Mesenchymal stem cell (in vitro differentiated cells and primary cell): ENCODE data around the gene PLCB1.

ENCODE experiments used
- DNase-seq: peaks from one replicate; pipeline ENCODE4 v3.0.0-alpha.2; 2013
- H2AFZ ChIP-seq: one replicate; pipeline ENCODE4 v1.6.1; 2013; ENCODE audit warnings: low read depth, mild to moderate bottlenecking, control low read depth, inconsistent platforms, low read length, moderate library complexity
- H2AK5ac ChIP-seq: 2 replicates; pipeline ENCODE4 v1.6.1; 2013; ENCODE audit warnings: low read length, moderate library complexity, mild to moderate bottlenecking, inconsistent platforms; ENCODE audit not compliant: severe bottlenecking
- H2BK120ac ChIP-seq: one replicate; pipeline ENCODE4 v1.6.1; 2013; ENCODE audit warnings: low read depth, mild to moderate bottlenecking, inconsistent platforms, low read length, moderate library complexity
- H2BK12ac ChIP-seq, 2 experiments: one replicate each; pipeline ENCODE4 v1.6.1; 2013; ENCODE audit warnings: inconsistent platforms in 2 of 2, low read length in 2 of 2, mild to moderate bottlenecking in 2 of 2, moderate library complexity in 2 of 2, control low read depth in 1 of 2
- H2BK15ac ChIP-seq: one replicate; pipeline ENCODE4 v1.6.1; 2013; ENCODE audit warnings: mild to moderate bottlenecking, low read depth, inconsistent platforms; ENCODE audit not compliant: poor library complexity, severe bottlenecking
- H2BK5ac ChIP-seq: 2 replicates; pipeline ENCODE4 v1.6.1; 2013; ENCODE audit warnings: low read depth, mild to moderate bottlenecking, low read length, control low read depth, inconsistent platforms; ENCODE audit not compliant: poor library complexity, severe bottlenecking
- H3K14ac ChIP-seq, 2 experiments: one replicate each; pipeline ENCODE4 v1.6.1; 2013; ENCODE audit warnings: inconsistent platforms in 2 of 2, low read length in 2 of 2, control low read depth in 1 of 2, mild to moderate bottlenecking in 1 of 2, moderate library complexity in 1 of 2
- H3K18ac ChIP-seq, 2 experiments: one replicate each; pipeline ENCODE4 v1.6.1; 2013; ENCODE audit warnings: inconsistent platforms in 2 of 2, low read length in 2 of 2, control low read depth in 1 of 2, low read depth in 1 of 2, mild to moderate bottlenecking in 1 of 2
- H3K23ac ChIP-seq, 2 experiments: one replicate each; pipeline ENCODE4 v1.6.1; 2013; ENCODE audit warnings: inconsistent platforms in 2 of 2, low read length in 2 of 2, mild to moderate bottlenecking in 2 of 2, moderate library complexity in 2 of 2, control low read depth in 1 of 2
- H3K27ac ChIP-seq: 2 replicates; pipeline ENCODE4 v1.5.1; 2013; ENCODE audit warnings: mild to moderate bottlenecking, moderate library complexity, low read length, control low read depth, inconsistent platforms; ENCODE audit not compliant: poor library complexity, severe bottlenecking
- H3K27me3 ChIP-seq, 2 experiments: 2 replicates each; pipeline versions ENCODE4 v1.6.1 to v1.7.0; 2013; ENCODE audit warnings: low read length in 2 of 2, mild to moderate bottlenecking in 2 of 2, moderate library complexity in 2 of 2, control low read depth in 1 of 2, inconsistent platforms in 1 of 2; ENCODE audit not compliant: control insufficient read depth in 1 of 2, insufficient read depth in 1 of 2
- H3K36me3 ChIP-seq, 2 experiments: 2 replicates each; pipeline versions ENCODE4 v1.6.1 to v1.7.0; 2013; ENCODE audit warnings: low read length in 2 of 2, control low read depth in 1 of 2, inconsistent platforms in 1 of 2, low read depth in 1 of 2, mild to moderate bottlenecking in 1 of 2; ENCODE audit not compliant: insufficient read depth in 2 of 2, control insufficient read depth in 1 of 2
- H3K4ac ChIP-seq, 2 experiments: one replicate each; pipeline ENCODE4 v1.6.1; 2013; ENCODE audit warnings: inconsistent platforms in 2 of 2, low read length in 2 of 2, mild to moderate bottlenecking in 2 of 2, moderate library complexity in 2 of 2, control low read depth in 1 of 2, low read depth in 1 of 2
- H3K4me1 ChIP-seq: 2 replicates; pipeline ENCODE4 v1.6.1; 2013; ENCODE audit warnings: low read depth, low read length, control low read depth; ENCODE audit not compliant: control insufficient read depth, insufficient read depth
- H3K4me2 ChIP-seq: 2 replicates; pipeline ENCODE4 v1.6.1; 2013; ENCODE audit warnings: low read length, mild to moderate bottlenecking, inconsistent platforms; ENCODE audit not compliant: poor library complexity, severe bottlenecking
- H3K4me3 ChIP-seq, 2 experiments: 2 replicates each; pipeline versions ENCODE4 v1.5.1 to v1.7.0; 2013; ENCODE audit warnings: low read length in 2 of 2, mild to moderate bottlenecking in 2 of 2, control low read depth in 1 of 2, low read depth in 1 of 2; ENCODE audit not compliant: insufficient read depth in 1 of 2
- H3K79me1 ChIP-seq: replicated peaks from 2 replicates; pipeline ENCODE4 v1.6.1; 2013; ENCODE audit warnings: mild to moderate bottlenecking, control low read depth, low read length, inconsistent platforms; ENCODE audit not compliant: poor library complexity, severe bottlenecking
- H3K9ac ChIP-seq: 2 replicates; pipeline ENCODE4 v1.7.0; 2013; ENCODE audit warnings: mild to moderate bottlenecking, low read length, moderate library complexity
- H3K9me3 ChIP-seq: 2 replicates; pipeline ENCODE4 v1.7.0; 2013; ENCODE audit warnings: mild to moderate bottlenecking, low read length; ENCODE audit not compliant: control insufficient read depth
- H4K8ac ChIP-seq: one replicate; pipeline ENCODE4 v1.6.1; 2013; ENCODE audit warnings: inconsistent platforms, mild to moderate bottlenecking, low read length, moderate library complexity
- H4K91ac ChIP-seq: one replicate; pipeline ENCODE4 v1.6.1; 2013; ENCODE audit warnings: mild to moderate bottlenecking, low read length, inconsistent platforms
- whole genome bisulfite sequencing: methylation state at CpG from one replicate; pipeline ENCODE4 v1.1.7; 2013; ENCODE audit warnings: mixed read lengths; 5-methylcytosine and 5-hydroxymethylcytosine counted together

The PLCB1 gene

GRCh38 chr20:8368670-8369069, 236.6 kb downstream of the PLCB1 start:
- Histone ChIP-seq H3K79me1 (no peaks in the 10 kb centered on the region), H3K18ac (no peak overlapping the region), H3K27me3 (no peaks in the 10 kb centered on the region), H2BK12ac (no peak overlapping the region), H3K27ac (no peak overlapping the region), H3K36me3 (no peaks in the 10 kb centered on the region), H3K4ac (no peak overlapping the region), H4K91ac (no peak overlapping the region), H3K9ac (no peak overlapping the region), H3K14ac (no peak overlapping the region), H3K9me3 (no peaks in the 10 kb centered on the region), H2BK15ac (no peak overlapping the region), H3K23ac (no peak overlapping the region), H2BK120ac (no peak overlapping the region), H3K4me2 (no peak overlapping the region), H3K4me3 (no peak overlapping the region), H2BK5ac (no peak overlapping the region), H2AK5ac (no peak overlapping the region), H4K8ac (no peak overlapping the region), H3K4me1 (no peaks in the 10 kb centered on the region), H2AFZ (no peak overlapping the region)
- WGBS = 83% methylated on average over 2 of the region's 3 CpGs
- DNase-seq = no peak

GRCh38 chr20:8369311-8369710, 237.2 kb downstream of the PLCB1 start:
- no peak overlapping the region for H4K91ac ChIP-seq
- 100% methylated on average over 2 of the region's 2 CpGs for WGBS
- H2BK15ac ChIP-seq = no peak overlapping the region
- no peak overlapping the region for H3K27ac ChIP-seq
- H3K36me3 ChIP-seq = no peaks in the 10 kb centered on the region
- no peak overlapping the region for H2BK120ac ChIP-seq
- no peak overlapping the region for H4K8ac ChIP-seq
- H2AFZ ChIP-seq = no peak overlapping the region
- no peaks in the 10 kb centered on the region for H3K4me1 ChIP-seq
- DNase-seq = no peak
- no peaks in the 10 kb centered on the region for H3K27me3 ChIP-seq
- H3K4me3 ChIP-seq = no peak overlapping the region
- no peak overlapping the region for H2BK5ac ChIP-seq
- no peak overlapping the region for H3K14ac ChIP-seq
- no peak overlapping the region for H3K23ac ChIP-seq
- H2AK5ac ChIP-seq = no peak overlapping the region
- H2BK12ac ChIP-seq = no peak overlapping the region
- H3K9ac ChIP-seq = no peak overlapping the region
- H3K9me3 ChIP-seq = no peaks in the 10 kb centered on the region
- H3K4ac ChIP-seq = no peak overlapping the region
- no peak overlapping the region for H3K18ac ChIP-seq
- H3K79me1 ChIP-seq = no peaks in the 10 kb centered on the region
- no peak overlapping the region for H3K4me2 ChIP-seq

GRCh38 chr20:8370774-8371173, 238.7 kb downstream of the PLCB1 start:
- Histone ChIP-seq H4K8ac (no peak overlapping the region), H3K79me1 (no peaks in the 10 kb centered on the region), H3K9ac (no peak overlapping the region), H2BK12ac (no peak overlapping the region), H3K4me1 (peaks cover 1% of the 10 kb centered on the region), H3K4me3 (no peak overlapping the region), H3K36me3 (no peaks in the 10 kb centered on the region), H3K27ac (no peak overlapping the region), H2BK5ac (no peak overlapping the region), H2BK120ac (no peak overlapping the region), H3K27me3 (no peaks in the 10 kb centered on the region), H2AFZ (no peak overlapping the region), H3K23ac (no peak overlapping the region), H3K18ac (no peak overlapping the region), H2BK15ac (no peak overlapping the region), H3K4ac (no peak overlapping the region), H4K91ac (no peak overlapping the region), H3K9me3 (no peaks in the 10 kb centered on the region), H2AK5ac (no peak overlapping the region), H3K4me2 (no peak overlapping the region), H3K14ac (no peak overlapping the region)
- WGBS = no CpG with 5 or more reads among the region's 5 CpGs
- no peak for DNase-seq

- Histone ChIP-seq H3K9ac (no peak overlapping the region), H3K27me3 (no peaks in the 10 kb centered on the region), H3K4me2 (no peak overlapping the region), H2BK5ac (no peak overlapping the region), H3K27ac (no peak overlapping the region), H2BK12ac (no peak overlapping the region), H3K79me1 (no peaks in the 10 kb centered on the region), H2AK5ac (no peak overlapping the region), H2AFZ (no peak overlapping the region), H3K4me1 (peaks cover 1% of the 10 kb centered on the region), H3K9me3 (no peaks in the 10 kb centered on the region), H3K14ac (no peak overlapping the region), H2BK15ac (no peak overlapping the region), H3K23ac (no peak overlapping the region), H4K91ac (no peak overlapping the region), H3K18ac (no peak overlapping the region), H4K8ac (no peak overlapping the region), H3K4ac (no peak overlapping the region), H2BK120ac (no peak overlapping the region), H3K4me3 (no peak overlapping the region), H3K36me3 (no peaks in the 10 kb centered on the region)
- WGBS = 47% methylated on average over 5 of the region's 5 CpGs
- peak; percentile 23 for DNase-seq
These were observed 240.8 kb downstream of the PLCB1 start for GRCh38 chr20:8372824-8373380.
